ENCODE results near the gene BUD31. TPM values are rescaled to one million over a fixed set of nuclear protein-coding genes. Genes with fewer than 3 reads are reported as not detected.
A peak's percentile ranks its signal among the peaks of the same experiment; 100 is the strongest.

Gene BUD31
- total and polyA plus RNA-seq, 2 of the 13 experiments (the other 11 are each of a cell fraction or from before 2014, with no cell fraction given), result 35.1 to 79.1 TPM

- TF ChIP-seq ZNF609 (CRISPR knock-in tag; IDR thresholded peaks at IDR 0.05; ENCODE audit: borderline replicate concordance) (no peak; the same call in 1 of the 2 replicates), TMF1 (CRISPR knock-in tag; IDR thresholded peaks at IDR 0.05; ENCODE audit: low read depth) (no peak), PATZ1 (CRISPR knock-in tag; IDR thresholded peaks at IDR 0.05) (peak; percentile 41; the same call in 1 of the 2 replicates), TSC22D2 (CRISPR knock-in tag; IDR thresholded peaks at IDR 0.05; ENCODE audit: borderline replicate concordance) (no peak), MED13 (CRISPR knock-in tag; IDR thresholded peaks at IDR 0.05) (0 out of 2 replicates have a peak, but pooled peaks have one; percentile 46), FOXK2 (IDR thresholded peaks at IDR 0.05) (no peak), ZNF207 (IDR thresholded peaks at IDR 0.05; ENCODE audit: borderline replicate concordance) (no peak), NFATC3 (CRISPR knock-in tag; IDR thresholded peaks at IDR 0.05) (no peak), HDAC1 (CRISPR knock-in tag; IDR thresholded peaks at IDR 0.05) (peak; percentile 41; the same call in 1 of the 2 replicates), HDAC2 (CRISPR knock-in tag; IDR thresholded peaks at IDR 0.05) (no peak), PRMT3 (CRISPR knock-in tag; IDR thresholded peaks at IDR 0.05; ENCODE audit: borderline replicate concordance, low read depth) (no peak), TOE1 (CRISPR knock-in tag; IDR thresholded peaks at IDR 0.05) (no peak), HIVEP1 (CRISPR knock-in tag; IDR thresholded peaks at IDR 0.05) (peak; percentile 64; the same call in 1 of the 2 replicates), SETDB1 (CRISPR knock-in tag; IDR thresholded peaks at IDR 0.05; ENCODE audit: borderline replicate concordance) (no peak), MXD1 (CRISPR knock-in tag; IDR thresholded peaks at IDR 0.05) (peak; percentile 16; the same call in 1 of the 2 replicates), PCBP2 (optimal IDR thresholded peaks at IDR 0.05; ENCODE audit: low read depth, low read length, poor library complexity, severe bottlenecking) (no peak), ZNF740 (CRISPR knock-in tag; IDR thresholded peaks at IDR 0.05) (no peak), EHMT2 (IDR thresholded peaks at IDR 0.05; ENCODE audit: borderline replicate concordance, low read depth, low read length) (no peak), ZNF17 (CRISPR knock-in tag; IDR thresholded peaks at IDR 0.05) (no peak), IRF9 (CRISPR knock-in tag; IDR thresholded peaks at IDR 0.05; ENCODE audit: borderline replicate concordance) (0 out of 2 replicates have a peak, but pooled peaks have one; percentile 9), PLRG1 (conservative IDR thresholded peaks at IDR 0.05) (no peak)
Observed at GRCh38 chr7:99380823-99381663, 27.7 kb upstream of the BUD31 start (continued).

All from HepG2 (cell line).